ENCODE measurements around the gene RNF111.
A peak's percentile ranks its signal among the peaks of the same experiment; 100 is the strongest.

Gene RNF111

GRCh38 chr15:59104912-59105732 lies 117.7 kb downstream of the RNF111 start, which contains the start of gene CCNB2:
Gene CCNB2 (plus strand): TSS chr15:59105146. CDS start chr15:59105269, 123 bp downstream.
- H3K4ac ChIP-seq (ENCODE audit: low read depth in 1 of 2, low read length in 2 of 2), result no peak within 1 kb of the TSS

GRCh38 chr15:59105854-59106253 lies 118.4 kb downstream of the RNF111 start:
- H3K4ac ChIP-seq (ENCODE audit: low read depth in 1 of 2, low read length in 2 of 2), result no peak overlapping the region
- H3K27me3 ChIP-seq (ENCODE audit: control insufficient read depth in 1 of 2, insufficient read depth in 1 of 2, low read length in 2 of 2), result no peaks in the 10 kb centered on the region
- H3K23ac ChIP-seq (ENCODE audit: low read length in 2 of 2), result no peak overlapping the region
- H3K27ac ChIP-seq (ENCODE audit: low read length, poor library complexity, severe bottlenecking), result no peak overlapping the region
- H3K14ac ChIP-seq (ENCODE audit: low read length in 2 of 2), result no peak overlapping the region
- no peak overlapping the region for H2BK5ac ChIP-seq (ENCODE audit: low read depth, low read length, poor library complexity, severe bottlenecking)
- no peak overlapping the region for H2AK5ac ChIP-seq (ENCODE audit: low read length, severe bottlenecking)
- H2BK12ac ChIP-seq (ENCODE audit: low read length in 2 of 2), result no peak overlapping the region
- H4K8ac ChIP-seq (ENCODE audit: low read length), result no peak overlapping the region
- H3K79me1 ChIP-seq (replicated peaks; ENCODE audit: low read length, poor library complexity, severe bottlenecking), result peaks cover 22% of the 10 kb centered on the region
- no peak overlapping the region for H2BK15ac ChIP-seq (ENCODE audit: low read depth, poor library complexity, severe bottlenecking)
- H3K9ac ChIP-seq (ENCODE audit: low read length), result peak overlapping the region; percentile 91
- peak overlapping the region; percentile 99 for H3K4me2 ChIP-seq (ENCODE audit: low read length, poor library complexity, severe bottlenecking)
- no peak for DNase-seq
- no CpG with 5 or more reads among the region's 2 CpGs for WGBS
- H4K91ac ChIP-seq (ENCODE audit: low read length), result no peak overlapping the region
- H3K36me3 ChIP-seq (ENCODE audit: control insufficient read depth in 1 of 2, insufficient read depth in 2 of 2, low read depth in 1 of 2, low read length in 2 of 2), result peaks cover 7 to 24% of the 10 kb centered on the region in 2 experiments
- H3K9me3 ChIP-seq (ENCODE audit: control insufficient read depth, low read length), result no peaks in the 10 kb centered on the region
- no peak overlapping the region for H3K18ac ChIP-seq (ENCODE audit: low read depth in 1 of 2, low read length in 2 of 2)
- H2BK120ac ChIP-seq (ENCODE audit: low read depth, low read length), result no peak overlapping the region
- H2AFZ ChIP-seq (ENCODE audit: low read depth, low read length), result no peak overlapping the region
- peak overlapping the region in 1 of 2 experiments; percentile 98 for H3K4me3 ChIP-seq (ENCODE audit: insufficient read depth in 1 of 2, low read depth in 1 of 2, low read length in 2 of 2)
- H3K4me1 ChIP-seq (ENCODE audit: control insufficient read depth, insufficient read depth, low read depth, low read length), result peaks cover 6% of the 10 kb centered on the region

More at GRCh38 chr15:59104912-59105732, 117.7 kb downstream of the RNF111 start, which contains the start of gene CCNB2:
- Histone ChIP-seq H2BK5ac (ENCODE audit: low read depth, low read length, poor library complexity, severe bottlenecking) (no peak within 1 kb of the TSS), H3K4me2 (ENCODE audit: low read length, poor library complexity, severe bottlenecking) (peak within 1 kb of the TSS; percentile 99), H3K27ac (ENCODE audit: low read length, poor library complexity, severe bottlenecking) (peak within 1 kb of the TSS; percentile 57), H2AFZ (ENCODE audit: low read depth, low read length) (peak within 1 kb of the TSS; percentile 97), H2BK12ac (ENCODE audit: low read length in 2 of 2) (no peak within 1 kb of the TSS), H3K4me3 (ENCODE audit: insufficient read depth in 1 of 2, low read depth in 1 of 2, low read length in 2 of 2) (peak within 1 kb of the TSS; percentile 90 to 98), H3K23ac (ENCODE audit: low read length in 2 of 2) (peak within 1 kb of the TSS in 1 of 2 experiments; percentile 70), H4K91ac (ENCODE audit: low read length) (peak within 1 kb of the TSS; percentile 70), H2BK120ac (ENCODE audit: low read depth, low read length) (peak within 1 kb of the TSS; percentile 24), H2BK15ac (ENCODE audit: low read depth, poor library complexity, severe bottlenecking) (peak within 1 kb of the TSS; percentile 40), H3K9me3 (ENCODE audit: control insufficient read depth, low read length) (no peaks in the 10 kb centered on the region), H3K27me3 (ENCODE audit: control insufficient read depth in 1 of 2, insufficient read depth in 1 of 2, low read length in 2 of 2) (no peaks in the 10 kb centered on the region), H3K18ac (ENCODE audit: low read depth in 1 of 2, low read length in 2 of 2) (peak within 1 kb of the TSS in 1 of 2 experiments; percentile 48), H3K36me3 (ENCODE audit: control insufficient read depth in 1 of 2, insufficient read depth in 2 of 2, low read depth in 1 of 2, low read length in 2 of 2) (peaks cover 9 to 20% of the 10 kb centered on the region in 2 experiments), H3K4me1 (ENCODE audit: control insufficient read depth, insufficient read depth, low read depth, low read length) (peaks cover 6% of the 10 kb centered on the region), H3K79me1 (replicated peaks; ENCODE audit: low read length, poor library complexity, severe bottlenecking) (peaks cover 19% of the 10 kb centered on the region), H4K8ac (ENCODE audit: low read length) (peak within 1 kb of the TSS; percentile 75), H3K9ac (ENCODE audit: low read length) (peak within 1 kb of the TSS; percentile 91), H2AK5ac (ENCODE audit: low read length, severe bottlenecking) (no peak within 1 kb of the TSS), H3K14ac (ENCODE audit: low read length in 2 of 2) (peak within 1 kb of the TSS in 1 of 2 experiments; percentile 87)
- WGBS, result 0% methylated on average over 42 of the region's 57 CpGs
- DNase-seq, result peak; percentile 96

- Histone ChIP-seq H2BK12ac (ENCODE audit: low read length in 2 of 2) (no peak overlapping the region), H2BK15ac (ENCODE audit: low read depth, poor library complexity, severe bottlenecking) (no peak overlapping the region), H2AK5ac (ENCODE audit: low read length, severe bottlenecking) (no peak overlapping the region), H2BK120ac (ENCODE audit: low read depth, low read length) (no peak overlapping the region), H3K14ac (ENCODE audit: low read length in 2 of 2) (no peak overlapping the region), H3K4ac (ENCODE audit: low read depth in 1 of 2, low read length in 2 of 2) (no peak overlapping the region), H4K8ac (ENCODE audit: low read length) (no peak overlapping the region), H3K4me2 (ENCODE audit: low read length, poor library complexity, severe bottlenecking) (no peak overlapping the region), H3K27me3 (ENCODE audit: control insufficient read depth in 1 of 2, insufficient read depth in 1 of 2, low read length in 2 of 2) (no peaks in the 10 kb centered on the region), H2AFZ (ENCODE audit: low read depth, low read length) (no peak overlapping the region), H3K79me1 (replicated peaks; ENCODE audit: low read length, poor library complexity, severe bottlenecking) (peaks cover 32% of the 10 kb centered on the region), H3K9ac (ENCODE audit: low read length) (no peak overlapping the region), H3K4me3 (ENCODE audit: insufficient read depth in 1 of 2, low read depth in 1 of 2, low read length in 2 of 2) (no peak overlapping the region), H2BK5ac (ENCODE audit: low read depth, low read length, poor library complexity, severe bottlenecking) (no peak overlapping the region), H4K91ac (ENCODE audit: low read length) (no peak overlapping the region), H3K9me3 (ENCODE audit: control insufficient read depth, low read length) (no peaks in the 10 kb centered on the region), H3K36me3 (ENCODE audit: control insufficient read depth in 1 of 2, insufficient read depth in 2 of 2, low read depth in 1 of 2, low read length in 2 of 2) (peaks cover 4 to 43% of the 10 kb centered on the region in 2 experiments), H3K27ac (ENCODE audit: low read length, poor library complexity, severe bottlenecking) (no peak overlapping the region), H3K23ac (ENCODE audit: low read length in 2 of 2) (no peak overlapping the region), H3K4me1 (ENCODE audit: control insufficient read depth, insufficient read depth, low read depth, low read length) (no peaks in the 10 kb centered on the region), H3K18ac (ENCODE audit: low read depth in 1 of 2, low read length in 2 of 2) (no peak overlapping the region)
- DNase-seq, result no peak
- WGBS, result 98% methylated on average over 4 of the region's 4 CpGs
Observed at GRCh38 chr15:59111251-59111650, 123.8 kb downstream of the RNF111 start.

DNA sequence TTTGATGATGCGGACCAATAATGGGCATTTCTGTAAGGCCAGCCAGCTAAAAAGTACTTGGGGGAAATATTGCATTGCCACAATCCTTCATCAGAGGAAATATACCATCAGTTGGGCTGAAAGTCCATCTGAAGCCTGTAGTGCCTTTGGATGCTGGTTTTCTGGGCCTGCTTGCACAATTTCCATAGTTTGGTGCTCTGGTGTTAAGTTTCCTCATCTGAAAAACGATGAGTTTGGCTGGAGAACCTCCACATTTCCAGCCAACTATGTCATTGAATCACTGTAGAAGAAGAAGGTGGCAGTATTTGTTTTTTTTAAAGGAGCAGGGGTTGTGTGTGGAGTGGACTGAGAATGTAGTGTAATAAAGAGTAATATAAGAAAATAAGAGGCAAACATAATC lies 127.6 kb downstream of the RNF111 start:
- H3K4ac ChIP-seq (ENCODE audit: low read depth in 1 of 2, low read length in 2 of 2), result no peak overlapping the region
- H3K9me3 ChIP-seq (ENCODE audit: control insufficient read depth, low read length), result no peaks in the 10 kb centered on the region
- no peak overlapping the region for H4K8ac ChIP-seq (ENCODE audit: low read length)
- H4K91ac ChIP-seq (ENCODE audit: low read length), result no peak overlapping the region
- no peak for DNase-seq
- no peak overlapping the region for H3K9ac ChIP-seq (ENCODE audit: low read length)
- H3K4me3 ChIP-seq (ENCODE audit: insufficient read depth in 1 of 2, low read depth in 1 of 2, low read length in 2 of 2), result no peak overlapping the region
- H2BK5ac ChIP-seq (ENCODE audit: low read depth, low read length, poor library complexity, severe bottlenecking), result no peak overlapping the region
- no peak overlapping the region for H2AK5ac ChIP-seq (ENCODE audit: low read length, severe bottlenecking)
- WGBS, result 88% methylated on average over 2 of the region's 2 CpGs
- no peak overlapping the region for H2BK15ac ChIP-seq (ENCODE audit: low read depth, poor library complexity, severe bottlenecking)
- peaks cover 22% of the 10 kb centered on the region for H3K79me1 ChIP-seq (replicated peaks; ENCODE audit: low read length, poor library complexity, severe bottlenecking)
- H3K23ac ChIP-seq (ENCODE audit: low read length in 2 of 2), result no peak overlapping the region
- H3K14ac ChIP-seq (ENCODE audit: low read length in 2 of 2), result no peak overlapping the region
- no peak overlapping the region for H2AFZ ChIP-seq (ENCODE audit: low read depth, low read length)
- no peaks in the 10 kb centered on the region for H3K27me3 ChIP-seq (ENCODE audit: control insufficient read depth in 1 of 2, insufficient read depth in 1 of 2, low read length in 2 of 2)
- no peak overlapping the region for H2BK120ac ChIP-seq (ENCODE audit: low read depth, low read length)
- H3K36me3 ChIP-seq (ENCODE audit: control insufficient read depth in 1 of 2, insufficient read depth in 2 of 2, low read depth in 1 of 2, low read length in 2 of 2), result peaks cover 12 to 52% of the 10 kb centered on the region in 2 experiments
- no peak overlapping the region for H3K4me2 ChIP-seq (ENCODE audit: low read length, poor library complexity, severe bottlenecking)
- H3K4me1 ChIP-seq (ENCODE audit: control insufficient read depth, insufficient read depth, low read depth, low read length), result no peaks in the 10 kb centered on the region
- H3K18ac ChIP-seq (ENCODE audit: low read depth in 1 of 2, low read length in 2 of 2), result no peak overlapping the region
- H3K27ac ChIP-seq (ENCODE audit: low read length, poor library complexity, severe bottlenecking), result no peak overlapping the region
- H2BK12ac ChIP-seq (ENCODE audit: low read length in 2 of 2), result no peak overlapping the region

Data from mesenchymal stem cell (in vitro differentiated cells and primary cell).